Lower leg skin (tissue), 3 donors: ENCODE data around the gene NPDC1.

ENCODE experiments used
- CTCF ChIP-seq, 3 donors: fragments of 450-650 bp; IDR thresholded peaks; one replicate each; pipeline ENCODE4 v1.5.1; 2016; ENCODE audit warnings: antibody characterized with exemption in 3 of 3, mild to moderate bottlenecking in 3 of 3, moderate library complexity in 2 of 3
- POLR2A ChIP-seq, 2 donors: fragments of 450-650 bp; IDR thresholded peaks; one replicate each; pipeline ENCODE4 v1.6.1; 2016 to 2017; ENCODE audit warnings: antibody characterized with exemption in 2 of 2, mild to moderate bottlenecking in 1 of 2, moderate library complexity in 1 of 2

- TF ChIP-seq CTCF (IDR thresholded peaks at IDR 0.05) (no peak), POLR2A (IDR thresholded peaks at IDR 0.05) (no peak)
Measured at GRCh38 chr9:136992819-136993369, 53.1 kb downstream of the NPDC1 start.
